HepG2 (cell line): ENCODE data around the gene PELO. TPM values are rescaled to one million over a fixed set of nuclear protein-coding genes. Genes with fewer than 3 reads are reported as not detected.

ENCODE experiments used
- DZIP1 ChIP-seq: sonication (generic); formaldehyde crosslinking; IDR thresholded peaks from 2 replicates; pipeline ENCODE4 v1.5.0; 2020; ENCODE audit warnings: mild to moderate bottlenecking, missing genetic modification reagents
- FOXO1 ChIP-seq: sonication (generic); formaldehyde crosslinking; IDR thresholded peaks from 2 replicates; pipeline ENCODE4 v1.4.0; 2020; ENCODE audit warnings: missing genetic modification reagents
- KLF11 ChIP-seq: IDR thresholded peaks from 2 replicates; pipeline ENCODE4 v1.6.1; 2016; ENCODE audit warnings: missing compliant biosample characterization
- LRRFIP1 ChIP-seq: sonication (generic); formaldehyde crosslinking; conservative IDR thresholded peaks from 2 replicates; pipeline ENCODE4 v1.4.0; 2020; ENCODE audit warnings: missing genetic modification reagents
- PRDM4 ChIP-seq: sonication (generic); formaldehyde crosslinking; IDR thresholded peaks from 2 replicates; pipeline ENCODE4 v1.9.0; 2021; ENCODE audit warnings: missing genetic modification reagents, borderline replicate concordance
- REL ChIP-seq: sonication (generic); formaldehyde crosslinking; conservative IDR thresholded peaks from 2 replicates; pipeline ENCODE4 v1.8.0; 2022; ENCODE audit warnings: mild to moderate bottlenecking, missing genetic modification reagents, moderate library complexity
- TCF7L2 ChIP-seq: IDR thresholded peaks from 2 replicates; pipeline ENCODE4 v1.6.1; 2011; ENCODE audit warnings: mild to moderate bottlenecking, low read depth, low read length, moderate library complexity
- YEATS4 ChIP-seq: sonication (generic); formaldehyde crosslinking; IDR thresholded peaks from 2 replicates; pipeline ENCODE4 v1.4.0; 2020; ENCODE audit warnings: missing genetic modification reagents, borderline replicate concordance
- ZBTB46 ChIP-seq: sonication (generic); formaldehyde crosslinking; IDR thresholded peaks from 2 replicates; pipeline ENCODE4 v1.4.0; 2020; ENCODE audit warnings: mild to moderate bottlenecking, missing genetic modification reagents, borderline replicate concordance
- ZGPAT ChIP-seq: IDR thresholded peaks from 2 replicates; pipeline ENCODE4 v1.6.1; 2016; ENCODE audit warnings: mild to moderate bottlenecking
- polyA plus RNA-seq, 8 experiments: library from polyadenylated mRNA; depleted of rRNA in 3 of 8; stranded (reverse) in 7 of 8; unstranded in 1 of 8; fragments of >200 nt; fragmentation: Illumina TruSeq in 4 of 8; extraction: Trizol in 4 of 8; gene quantifications; 2 replicates each; pipeline versions ENCODE4 v1.2.1 to v1.2.3, GENCODE V29; 2011 to 2016; ENCODE audit warnings: low read depth in 4 of 8, missing spikeins in 1 of 8, mixed read lengths in 1 of 8; ENCODE audit not compliant: insufficient read depth in 1 of 8
- total RNA-seq, 5 experiments: library from RNA; depleted of rRNA; stranded (reverse); fragments of >200 nt; fragmentation: Illumina TruSeq; extraction: Trizol; gene quantifications; 2 replicates each; pipeline ENCODE4 v1.2.3, GENCODE V29; 2016; ENCODE audit warnings: low read depth in 1 of 5

Gene PELO
- total and polyA plus RNA-seq, 2 of the 13 experiments (the other 11 are each of a cell fraction or from before 2014, with no cell fraction given), result 19.0 to 23.9 TPM

GRCh38 chr5:52787600-52788504 lies at the start of gene PELO, which contains the start of gene ITGA1 (continued):
- no peak for TF ChIP-seq PRDM4 (CRISPR knock-in tag)
- TF ChIP-seq TCF7L2, result no peak
- TF ChIP-seq KLF11 (CRISPR knock-in tag), result no peak
- no peak for TF ChIP-seq FOXO1
- TF ChIP-seq ZGPAT (CRISPR knock-in tag), result peak; percentile 76; the same call in 1 of the 2 replicates
- no peak for TF ChIP-seq LRRFIP1
- no peak for TF ChIP-seq REL
- peak; percentile 74 for TF ChIP-seq YEATS4
- TF ChIP-seq DZIP1 (CRISPR knock-in tag), result peak; percentile 79
- 0 out of 2 replicates have a peak, but pooled peaks have one; percentile 0 for TF ChIP-seq ZBTB46
